DND-41 (cell line): ENCODE results near the gene NUTM1.

Experiments
- ATAC-seq: fragments of 200-7000 bp; cut with Tn5 transposase; 3 replicates; pipeline ENCODE4 v1.9.1; 2021; ENCODE audit warnings: low read depth; ENCODE audit not compliant: insufficient read depth
- DNase-seq: peaks from one replicate; pipeline ENCODE4 v3.0.0-alpha.2; 2020
- H2AFZ ChIP-seq: 2 replicates; pipeline ENCODE4 v1.6.0; 2012; ENCODE audit warnings: low read depth, low read length
- H3K27ac ChIP-seq: 2 replicates; pipeline ENCODE4 v1.5.1; 2012; ENCODE audit warnings: low read length, inconsistent platforms
- H3K27me3 ChIP-seq: fragments of 200-600 bp; sonication (generic); 2 replicates; pipeline ENCODE4 v1.6.0; 2012; ENCODE audit warnings: low read length, mild to moderate bottlenecking, inconsistent platforms; ENCODE audit not compliant: insufficient read depth, poor library complexity
- H3K36me3 ChIP-seq: 2 replicates; pipeline ENCODE4 v1.5.1; 2012; ENCODE audit warnings: low read length, inconsistent platforms; ENCODE audit not compliant: insufficient read depth
- H3K4me1 ChIP-seq: 2 replicates; pipeline ENCODE4 v1.5.1; 2012; ENCODE audit warnings: mild to moderate bottlenecking, low read length; ENCODE audit not compliant: insufficient read depth
- H3K4me2 ChIP-seq: 2 replicates; pipeline ENCODE4 v1.6.0; 2012; ENCODE audit warnings: mild to moderate bottlenecking, moderate library complexity, low read length, inconsistent platforms; ENCODE audit not compliant: insufficient read depth
- H3K4me3 ChIP-seq, 2 experiments: fragments of 200-600 bp in 1 of 2; shearing (Covaris generic) in 1 of 2; 2 replicates each; pipeline ENCODE4 v1.5.1; 2012 to 2016; ENCODE audit warnings: inconsistent platforms in 2 of 2, low read length in 2 of 2, mild to moderate bottlenecking in 2 of 2, low read depth in 1 of 2, moderate library complexity in 1 of 2
- H3K79me2 ChIP-seq: 2 replicates; pipeline ENCODE4 v1.6.0; 2012; ENCODE audit warnings: low read length, inconsistent platforms; ENCODE audit not compliant: insufficient read depth
- H3K9ac ChIP-seq: 2 replicates; pipeline ENCODE4 v1.6.0; 2012; ENCODE audit warnings: low read depth, mild to moderate bottlenecking, inconsistent platforms, low read length, moderate library complexity
- H3K9me3 ChIP-seq: 2 replicates; pipeline ENCODE4 v1.5.1; 2012; ENCODE audit warnings: low read length, moderate library complexity, mild to moderate bottlenecking, inconsistent platforms; ENCODE audit not compliant: insufficient read depth, severe bottlenecking
- H4K20me1 ChIP-seq: 2 replicates; pipeline ENCODE4 v1.6.0; 2012; ENCODE audit warnings: low read length; ENCODE audit not compliant: insufficient read depth
- CTCF ChIP-seq: IDR thresholded peaks from 2 replicates; pipeline ENCODE4 v1.5.1; 2012; ENCODE audit warnings: borderline replicate concordance, low read length, moderate library complexity, mild to moderate bottlenecking; ENCODE audit not compliant: poor library complexity, severe bottlenecking; ENCODE audit errors: extremely low read depth
- EZH2 ChIP-seq: IDR thresholded peaks from 3 replicates; pipeline ENCODE4 v1.6.1; 2012; ENCODE audit warnings: borderline replicate concordance, low read depth, mild to moderate bottlenecking, moderate library complexity, low read length, inconsistent platforms; ENCODE audit not compliant: severe bottlenecking

Gene NUTM1

GRCh38 chr15:34337557-34338306, 5.4 kb upstream of the NUTM1 start, which contains the start of gene SLC12A6:
Gene SLC12A6 (minus strand): TSS chr15:34337781. CDS start chr15:34336680, 1,101 bp downstream.
- H3K36me3 ChIP-seq = peaks cover 19% of the 10 kb centered on the region
- peak within 1 kb of the TSS; percentile 99 for H3K4me2 ChIP-seq
- H3K4me3 ChIP-seq = peak within 1 kb of the TSS; percentile 85 to 97
- H3K27me3 ChIP-seq = no peaks in the 10 kb centered on the region
- peak within 1 kb of the TSS; percentile 92 for H3K27ac ChIP-seq
- DNase-seq (peak; percentile 86), ATAC-seq (peak; percentile 90)
- peak within 1 kb of the TSS; percentile 90 for H2AFZ ChIP-seq
- peak within 1 kb of the TSS; percentile 80 for H3K9ac ChIP-seq
- peaks cover 40% of the 10 kb centered on the region for H3K79me2 ChIP-seq
- no peak for TF ChIP-seq CTCF
- no peak for TF ChIP-seq EZH2
- H3K9me3 ChIP-seq = no peaks in the 10 kb centered on the region
- H3K4me1 ChIP-seq = peaks cover 57% of the 10 kb centered on the region
- H4K20me1 ChIP-seq = no peaks in the 10 kb centered on the region

GRCh38 chr15:34338347-34338746, 4.8 kb upstream of the NUTM1 start:
- Histone ChIP-seq H4K20me1 (no peaks in the 10 kb centered on the region), H3K79me2 (peaks cover 41% of the 10 kb centered on the region), H3K9me3 (no peaks in the 10 kb centered on the region), H3K27me3 (no peaks in the 10 kb centered on the region), H3K4me2 (peak overlapping the region; percentile 99; the same call in 1 of the 2 replicates), H3K36me3 (peaks cover 19% of the 10 kb centered on the region), H3K4me3 (peak overlapping the region; percentile 85 to 97; a peak in 3 of 4 replicates), H3K9ac (peak overlapping the region; percentile 80), H3K4me1 (peaks cover 60% of the 10 kb centered on the region), H3K27ac (peak overlapping the region; percentile 92; the same call in 1 of the 2 replicates), H2AFZ (peak overlapping the region; percentile 90)
- ATAC-seq (no peak), DNase-seq (no peak)
- TF ChIP-seq EZH2 (no peak), CTCF (no peak)

- no peaks in the 10 kb centered on the region for H3K9me3 ChIP-seq
- no peak overlapping the region for H3K27ac ChIP-seq
- ATAC-seq = no peak
- DNase-seq = no peak
- no peaks in the 10 kb centered on the region for H4K20me1 ChIP-seq
- H3K27me3 ChIP-seq = no peaks in the 10 kb centered on the region
- H2AFZ ChIP-seq = no peak overlapping the region
- peaks cover 19% of the 10 kb centered on the region for H3K36me3 ChIP-seq
- no peak overlapping the region for H3K4me3 ChIP-seq
- peaks cover 48% of the 10 kb centered on the region for H3K4me1 ChIP-seq
- no peak overlapping the region for H3K4me2 ChIP-seq
- no peak overlapping the region for H3K9ac ChIP-seq
- H3K79me2 ChIP-seq = peaks cover 35% of the 10 kb centered on the region
- TF ChIP-seq CTCF = no peak
- TF ChIP-seq EZH2 = no peak
These were observed 3.2 kb upstream of the NUTM1 start for GRCh38 chr15:34339946-34340345.
